ENCODE data around the gene IKZF5. TPM values are rescaled to one million over a fixed set of nuclear protein-coding genes. Genes with fewer than 3 reads are reported as not detected.

IKZF5 gene, protein sequence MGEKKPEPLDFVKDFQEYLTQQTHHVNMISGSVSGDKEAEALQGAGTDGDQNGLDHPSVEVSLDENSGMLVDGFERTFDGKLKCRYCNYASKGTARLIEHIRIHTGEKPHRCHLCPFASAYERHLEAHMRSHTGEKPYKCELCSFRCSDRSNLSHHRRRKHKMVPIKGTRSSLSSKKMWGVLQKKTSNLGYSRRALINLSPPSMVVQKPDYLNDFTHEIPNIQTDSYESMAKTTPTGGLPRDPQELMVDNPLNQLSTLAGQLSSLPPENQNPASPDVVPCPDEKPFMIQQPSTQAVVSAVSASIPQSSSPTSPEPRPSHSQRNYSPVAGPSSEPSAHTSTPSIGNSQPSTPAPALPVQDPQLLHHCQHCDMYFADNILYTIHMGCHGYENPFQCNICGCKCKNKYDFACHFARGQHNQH
- 2.9 and 4.3 TPM in 2 replicates for total RNA-seq

DNA sequence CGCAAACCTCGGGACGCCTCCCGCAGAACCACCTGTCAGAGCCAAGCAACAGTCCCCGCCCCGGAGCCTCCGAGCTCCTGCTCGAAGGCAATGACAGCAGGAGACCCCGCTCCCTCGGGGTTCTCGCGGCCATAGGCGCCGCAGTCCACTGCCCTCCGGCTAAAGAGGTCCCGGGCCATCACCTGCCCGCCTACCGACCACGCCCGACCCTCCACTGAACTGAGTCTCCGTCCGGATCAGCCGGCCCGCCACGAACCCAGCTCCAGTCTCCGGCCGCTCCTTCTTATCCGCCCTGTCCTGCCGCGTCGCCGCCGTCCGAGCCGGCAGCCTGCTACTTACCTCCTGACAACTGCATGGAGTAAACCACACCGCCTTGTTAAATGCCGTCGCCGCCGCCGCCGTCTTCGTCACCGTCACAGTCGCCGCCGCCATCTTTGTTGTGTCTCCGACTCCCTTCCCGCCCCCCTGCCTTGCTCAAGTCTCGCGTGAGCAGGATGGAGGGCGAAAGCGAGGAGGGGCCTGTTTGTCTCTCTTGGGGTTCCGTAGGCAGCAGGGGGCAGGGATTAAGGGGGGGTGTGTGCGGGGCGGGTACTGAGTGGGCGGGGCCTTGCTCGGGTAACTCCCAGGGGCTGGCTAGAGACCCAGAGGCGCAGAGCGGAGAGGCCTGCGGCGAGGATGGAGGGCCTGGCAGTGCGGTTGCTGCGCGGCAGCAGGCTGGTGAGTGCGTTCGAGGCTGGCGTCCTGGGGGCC, at the start of gene IKZF5, which contains the start of gene ACADSB:
TSS of gene IKZF5 (minus strand) at position 441 of the 750 bp plus-strand sequence. CDS start 10,170 bp downstream, outside the sequence.
TSS of gene ACADSB (plus strand) at position 652 of the 750 bp plus-strand sequence. CDS start at position 676, 24 bp downstream.
- H3K4me3 ChIP-seq (ENCODE audit: low read depth, low read length): peak within 1 kb of the TSS; percentile 97
- TF ChIP-seq, protein P1, sequence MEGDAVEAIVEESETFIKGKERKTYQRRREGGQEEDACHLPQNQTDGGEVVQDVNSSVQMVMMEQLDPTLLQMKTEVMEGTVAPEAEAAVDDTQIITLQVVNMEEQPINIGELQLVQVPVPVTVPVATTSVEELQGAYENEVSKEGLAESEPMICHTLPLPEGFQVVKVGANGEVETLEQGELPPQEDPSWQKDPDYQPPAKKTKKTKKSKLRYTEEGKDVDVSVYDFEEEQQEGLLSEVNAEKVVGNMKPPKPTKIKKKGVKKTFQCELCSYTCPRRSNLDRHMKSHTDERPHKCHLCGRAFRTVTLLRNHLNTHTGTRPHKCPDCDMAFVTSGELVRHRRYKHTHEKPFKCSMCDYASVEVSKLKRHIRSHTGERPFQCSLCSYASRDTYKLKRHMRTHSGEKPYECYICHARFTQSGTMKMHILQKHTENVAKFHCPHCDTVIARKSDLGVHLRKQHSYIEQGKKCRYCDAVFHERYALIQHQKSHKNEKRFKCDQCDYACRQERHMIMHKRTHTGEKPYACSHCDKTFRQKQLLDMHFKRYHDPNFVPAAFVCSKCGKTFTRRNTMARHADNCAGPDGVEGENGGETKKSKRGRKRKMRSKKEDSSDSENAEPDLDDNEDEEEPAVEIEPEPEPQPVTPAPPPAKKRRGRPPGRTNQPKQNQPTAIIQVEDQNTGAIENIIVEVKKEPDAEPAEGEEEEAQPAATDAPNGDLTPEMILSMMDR (IDR thresholded peaks at IDR 0.05; ENCODE audit: insufficient read depth, low read depth, low read length): no peak
- DNase-seq (ENCODE audit: low read depth): peak; percentile 99

DNA sequence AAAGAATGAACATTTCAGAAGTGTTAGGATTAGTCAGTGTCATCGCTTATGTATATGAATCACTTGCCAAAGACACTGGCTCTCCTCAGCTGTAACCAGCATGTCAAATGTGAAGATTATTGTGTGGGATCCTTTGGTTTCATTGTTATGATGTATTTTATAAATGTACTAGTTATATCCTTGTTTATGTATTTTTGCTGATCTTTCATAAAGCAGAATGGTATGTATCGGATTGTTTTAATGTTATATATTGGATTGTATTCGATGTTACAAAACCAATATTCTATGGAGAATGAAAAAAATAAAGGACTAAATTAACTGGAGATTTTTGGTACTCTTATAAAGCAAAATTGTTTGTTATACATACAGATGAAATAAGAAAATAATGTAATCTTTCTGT, 49.4 kb upstream of the IKZF5 start:
- no peak overlapping the region for H3K4me3 ChIP-seq (ENCODE audit: low read depth, low read length)
- TF ChIP-seq, protein P1 (IDR thresholded peaks at IDR 0.05; ENCODE audit: insufficient read depth, low read depth, low read length): no peak
- no peak for DNase-seq (ENCODE audit: low read depth)

DNA sequence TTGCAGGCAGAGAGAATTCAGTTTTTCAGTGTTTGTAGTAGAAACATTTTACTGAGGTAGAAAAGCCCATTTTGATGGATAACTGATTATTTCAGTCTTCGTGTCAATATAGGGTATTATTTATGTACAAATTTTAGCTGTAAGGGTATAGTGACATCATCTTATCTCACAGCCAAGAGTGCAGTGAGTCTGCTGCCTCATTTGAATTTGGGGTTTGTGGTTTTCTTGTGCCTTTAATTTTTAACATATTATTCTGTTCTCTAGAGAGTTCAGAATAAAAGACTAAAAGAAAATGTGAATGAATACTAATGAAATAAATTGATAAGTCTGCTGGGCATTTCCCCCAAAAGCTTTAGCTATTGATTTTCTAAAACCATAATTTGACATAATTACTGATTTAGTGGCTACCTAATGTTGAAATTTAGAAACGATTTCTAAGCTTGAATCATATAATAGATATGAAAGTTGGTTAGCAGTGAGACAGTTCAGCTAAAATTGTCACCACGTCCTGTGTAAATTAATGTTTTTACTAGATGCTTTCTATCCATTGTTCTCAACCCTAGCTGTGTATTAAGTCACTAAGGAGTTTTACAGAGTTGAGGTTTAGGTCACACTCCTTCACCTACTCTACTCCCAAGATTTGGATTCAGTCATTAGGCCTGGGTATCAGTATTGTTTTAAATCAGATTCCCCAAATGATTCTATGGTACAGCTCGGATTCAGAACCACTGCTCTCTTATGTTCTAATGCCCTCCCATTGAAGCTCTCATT, 37.6 kb upstream of the IKZF5 start:
- no peak for DNase-seq (ENCODE audit: low read depth)
- TF ChIP-seq, protein P1 (IDR thresholded peaks at IDR 0.05; ENCODE audit: insufficient read depth, low read depth, low read length): no peak
- no peak overlapping the region for H3K4me3 ChIP-seq (ENCODE audit: low read depth, low read length)

DNA sequence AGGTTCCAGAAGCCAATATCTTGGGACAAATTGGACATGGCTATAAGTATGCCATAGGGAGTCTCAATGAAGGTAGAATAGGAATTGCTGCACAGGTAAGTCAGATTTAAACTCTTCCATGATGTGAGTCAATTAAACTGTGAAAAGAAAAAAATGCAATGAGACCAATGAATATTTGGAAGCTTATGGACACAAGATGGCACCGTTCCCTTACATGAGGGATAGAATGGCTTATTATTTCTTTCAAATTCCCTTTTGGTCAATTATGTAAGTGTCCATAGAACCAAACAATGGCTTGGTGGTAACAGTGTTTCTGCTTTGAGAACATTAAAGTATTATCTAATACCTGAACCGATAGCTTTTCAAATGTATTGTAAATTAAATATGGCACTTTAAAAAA, 35.8 kb upstream of the IKZF5 start:
- H3K4me3 ChIP-seq (ENCODE audit: low read depth, low read length): no peak overlapping the region
- TF ChIP-seq, protein P1 (IDR thresholded peaks at IDR 0.05; ENCODE audit: insufficient read depth, low read depth, low read length): peak; percentile 12
- no peak for DNase-seq (ENCODE audit: low read depth)

DNA sequence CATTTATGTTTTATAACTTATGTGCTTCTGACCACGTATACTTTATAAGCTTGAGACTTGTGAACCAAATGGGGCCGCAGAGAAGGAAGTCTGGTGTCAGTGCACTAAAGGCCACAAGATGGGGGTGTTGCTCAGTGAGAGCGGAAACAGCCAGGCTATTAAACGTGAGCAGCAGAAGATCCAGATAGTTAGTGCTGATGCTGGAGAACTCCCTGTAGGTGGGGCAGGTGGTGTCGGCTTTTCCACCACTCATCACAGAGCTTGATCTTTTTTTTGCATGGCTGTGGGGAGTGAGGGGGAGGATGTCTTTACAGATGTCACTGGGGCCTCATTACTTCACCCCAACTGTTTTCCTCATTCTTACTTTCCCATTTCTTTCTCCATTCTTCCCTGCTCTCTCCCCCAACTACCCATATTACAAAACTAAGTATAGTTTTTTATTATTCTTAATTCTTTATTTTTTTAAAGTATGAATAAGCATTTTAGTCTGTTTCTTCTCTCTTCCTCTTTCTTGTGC, 34.9 kb upstream of the IKZF5 start:
- DNase-seq (ENCODE audit: low read depth): peak; percentile 68
- TF ChIP-seq, protein P1 (IDR thresholded peaks at IDR 0.05; ENCODE audit: insufficient read depth, low read depth, low read length): peak; percentile 85
- no peak overlapping the region for H3K4me3 ChIP-seq (ENCODE audit: low read depth, low read length)

Measured in fibroblast of villous mesenchyme (primary cell).